ENCODE results near the gene CLPSL1. TPM values are rescaled to one million over a fixed set of nuclear protein-coding genes. Genes with fewer than 3 reads are reported as not detected.

The CLPSL1 gene
- total and polyA plus RNA-seq, 2 donors (not counting 3 experiments of a cell fraction or from before 2014, with no cell fraction given) = not detected

GRCh38 chr6:35781290-35781689, 471 bp downstream of the CLPSL1 start:
- peaks cover 3 to 5% of the 10 kb centered on the region in 2 experiments for H3K27me3 ChIP-seq (ENCODE audit: control insufficient read depth in 2 of 2, insufficient read depth in 2 of 2, low read length in 2 of 2)
- dilution Hi-C loops (cut with MboI; ENCODE audit: extremely low pct_ligation_motif_present, low sequenced_read_pairs) = no loop called here
- no peak overlapping the region for H3K27ac ChIP-seq (ENCODE audit: insufficient read depth, low read depth, low read length)
- H3K79me2 ChIP-seq (ENCODE audit: control insufficient read depth, insufficient read depth, low read length) = no peaks in the 10 kb centered on the region
- FAIRE-seq = no peak
- POLR2A ChIA-PET = no interaction called here
- no peak overlapping the region for H3K4me2 ChIP-seq (ENCODE audit: insufficient read depth, low read length)
- DNase-seq (ENCODE audit: low read depth, low spot score) = no peak
- no peak overlapping the region for H2AFZ ChIP-seq (ENCODE audit: low read depth, low read length)
- intact Hi-C loops (cut with micrococcal nuclease) = no loop called here
- peaks cover 3% of the 10 kb centered on the region for H3K4me1 ChIP-seq (ENCODE audit: control insufficient read depth, extremely low read depth, insufficient read depth, low read length)
- no peak overlapping the region for H3K4me3 ChIP-seq (replicated peaks in 1 of 3; ENCODE audit: insufficient read depth in 1 of 3, low read depth in 1 of 3, low read length in 3 of 3)
- no peaks in the 10 kb centered on the region for H3K9me3 ChIP-seq (replicated peaks; ENCODE audit: control insufficient read depth, insufficient read depth, low read length)
- BruUV-seq (replicated peaks) = no TSS peak
- CTCF ChIA-PET = interaction anchor here (0.7 kb wide), 1 partner anchor 40 kb away, joined by 3 read pairs; no protein-coding TSS in a partner anchor
- H3K9ac ChIP-seq (replicated peaks; ENCODE audit: extremely low read depth, insufficient read depth, low read length) = no peak overlapping the region
- TF ChIP-seq JUN (IDR thresholded peaks at IDR 0.05; ENCODE audit: borderline replicate concordance, insufficient read depth, insufficient read length, low read depth) = no peak
- no peak for TF ChIP-seq FOS (IDR thresholded peaks at IDR 0.05; ENCODE audit: borderline replicate concordance, insufficient read depth, low read length)
- TF ChIP-seq GATA2 (IDR thresholded peaks at IDR 0.05; ENCODE audit: insufficient read depth, insufficient read length, low read depth, low read length) = no peak
- no peak for TF ChIP-seq EZH2 (IDR thresholded peaks at IDR 0.05; ENCODE audit: borderline replicate concordance, low read depth, low read length, severe bottlenecking)
- TF ChIP-seq POLR2AphosphoS5 (IDR thresholded peaks at IDR 0.05; ENCODE audit: insufficient read depth, low read depth, low read length) = no peak
- TF ChIP-seq CTCF (IDR thresholded peaks at IDR 0.05; ENCODE audit: extremely low read depth in 1 of 2, insufficient read depth in 1 of 2, low read depth in 1 of 2, low read length in 2 of 2) = no peak
- TF ChIP-seq MYC (IDR thresholded peaks at IDR 0.05; ENCODE audit: low read depth, low read length) = no peak
- TF ChIP-seq, protein P1, sequence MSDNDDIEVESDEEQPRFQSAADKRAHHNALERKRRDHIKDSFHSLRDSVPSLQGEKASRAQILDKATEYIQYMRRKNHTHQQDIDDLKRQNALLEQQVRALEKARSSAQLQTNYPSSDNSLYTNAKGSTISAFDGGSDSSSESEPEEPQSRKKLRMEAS (IDR thresholded peaks at IDR 0.05; ENCODE audit: insufficient read depth, insufficient read length) = no peak
- no peak for TF ChIP-seq POLR2A (IDR thresholded peaks at IDR 0.05; ENCODE audit: low read depth, low read length)
- H3K9me1 ChIP-seq (replicated peaks; ENCODE audit: control insufficient read depth, extremely low read depth, insufficient read depth, low read length) = no peaks in the 10 kb centered on the region
- H4K20me1 ChIP-seq (replicated peaks; ENCODE audit: control insufficient read depth, extremely low read depth, insufficient read depth, low read length) = no peaks in the 10 kb centered on the region
- no peaks in the 10 kb centered on the region for H3K36me3 ChIP-seq (ENCODE audit: control insufficient read depth in 2 of 2, extremely low read depth in 1 of 2, insufficient read depth in 2 of 2, low read length in 2 of 2)
